ENCODE measurements around the gene CINP. TPM values are rescaled to one million over a fixed set of nuclear protein-coding genes. Genes with fewer than 3 reads are reported as not detected.
"Not testable (repeated sequence)": the region's sequence is repeated elsewhere in the genome, so short reads cannot be mapped to it uniquely, and the experiment has no call there.

The CINP gene
- total RNA-seq, 1 donor from 2014 or later: 33.4 TPM

GRCh38 chr14:102304611-102305506 lies 57.8 kb downstream of the CINP start, which contains the start of gene MOK:
MOK (minus strand) TSS chr14:102305164; CDS start chr14:102304968, 196 bp downstream.
- Histone ChIP-seq H3K9me3 (replicated peaks) (no peaks in the 10 kb centered on the region), H3K36me3 (no peaks in the 10 kb centered on the region), H3K27ac (replicated peaks) (peak within 1 kb of the TSS; percentile 85), H3K27me3 (ENCODE audit: low read depth) (no peaks in the 10 kb centered on the region), H3K4me1 (peaks cover 19% of the 10 kb centered on the region), H3K4me3 (peak within 1 kb of the TSS; percentile 77)
- intact Hi-C loops (cut with micrococcal nuclease): no loop called here
- DNase-seq: peak; percentile 96
- TF ChIP-seq CTCF (IDR thresholded peaks at IDR 0.05; ENCODE audit: borderline replicate concordance): no peak

- no peaks in the 10 kb centered on the region for H3K9me3 ChIP-seq (replicated peaks)
- peak overlapping the region; percentile 77 for H3K4me3 ChIP-seq
- TF ChIP-seq CTCF (IDR thresholded peaks at IDR 0.05; ENCODE audit: borderline replicate concordance): no peak
- intact Hi-C loops (cut with micrococcal nuclease): no loop called here
- DNase-seq: no peak
- no peaks in the 10 kb centered on the region for H3K36me3 ChIP-seq
- no peaks in the 10 kb centered on the region for H3K27me3 ChIP-seq (ENCODE audit: low read depth)
- H3K4me1 ChIP-seq: peaks cover 19% of the 10 kb centered on the region
- no peak overlapping the region for H3K27ac ChIP-seq (replicated peaks)
These were observed 59.0 kb downstream of the CINP start for GRCh38 chr14:102303664-102304063.

GRCh38 chr14:102298303-102299070 lies 64.2 kb downstream of the CINP start:
- peaks cover 19% of the 10 kb centered on the region for H3K4me1 ChIP-seq
- H3K27ac ChIP-seq (replicated peaks); DNase-seq; H3K36me3 ChIP-seq; H3K9me3 ChIP-seq (replicated peaks); intact Hi-C loops (cut with micrococcal nuclease); H3K4me3 ChIP-seq; H3K27me3 ChIP-seq (ENCODE audit: low read depth): not testable (repeated sequence)

Other genes with a start within 250 kb of the CINP start
- 20.9 TPM for gene WDR20, start 223.0 kb downstream of the CINP start, total RNA-seq
- gene MOK, start 57.7 kb downstream of the CINP start, total RNA-seq: 12.2 TPM
- gene ZNF839, start 43.1 kb downstream of the CINP start, total RNA-seq: 6.9 TPM
- gene TECPR2, start 51 bp upstream of the CINP start, total RNA-seq: 20.0 TPM
- gene ANKRD9, start 146.9 kb upstream of the CINP start, total RNA-seq: 158 TPM
- 11.0 TPM for gene RCOR1, start 229.8 kb upstream of the CINP start, total RNA-seq